GM23338 (cell line): Measurements from ENCODE around the gene NPDC1. TPM values are rescaled to one million over a fixed set of nuclear protein-coding genes. Genes with fewer than 3 reads are reported as not detected.

Experiments used
- ATAC-seq: fragments of 200-7000 bp; cut with Tn5 transposase; 3 replicates; pipeline ENCODE4 v1.9.1; 2020
- DNase-seq: peaks from one replicate; pipeline ENCODE4 v3.0.0-alpha.2; 2015; ENCODE audit warnings: low spot score
- H2AFZ ChIP-seq: fragments of 200-600 bp; sonication (generic); 2 replicates; pipeline ENCODE4 v1.8.0; 2016; ENCODE audit warnings: antibody characterized with exemption, mild to moderate bottlenecking, moderate library complexity
- H3F3A ChIP-seq: fragments of 200-600 bp; sonication (generic); replicated peaks from 2 replicates; pipeline ENCODE4 v1.8.0; 2017; ENCODE audit warnings: antibody characterized with exemption, mixed run types, low read depth
- H3K27ac ChIP-seq: fragments of 200-600 bp; sonication (generic); 2 replicates; pipeline ENCODE4 v1.6.1; 2016; ENCODE audit warnings: low read depth
- H3K27me3 ChIP-seq: fragments of 200-600 bp; sonication (generic); 2 replicates; pipeline ENCODE4 v1.8.0; 2016; ENCODE audit warnings: mild to moderate bottlenecking, mixed run types, moderate library complexity; ENCODE audit not compliant: insufficient read depth
- H3K36me3 ChIP-seq: fragments of 200-600 bp; sonication (generic); 2 replicates; pipeline ENCODE4 v1.8.0; 2016; ENCODE audit warnings: mild to moderate bottlenecking; ENCODE audit not compliant: insufficient read depth
- H3K4me1 ChIP-seq: fragments of 200-600 bp; sonication (generic); 2 replicates; pipeline ENCODE4 v1.8.0; 2016; ENCODE audit warnings: mild to moderate bottlenecking, moderate library complexity; ENCODE audit not compliant: insufficient read depth
- H3K4me2 ChIP-seq: fragments of 200-600 bp; sonication (generic); 2 replicates; pipeline ENCODE4 v1.7.1; 2017; ENCODE audit warnings: mixed run types
- H3K4me3 ChIP-seq: fragments of 200-600 bp; sonication (generic); 2 replicates; pipeline ENCODE4 v1.6.1; 2016; ENCODE audit warnings: mixed run types
- H3K79me2 ChIP-seq: fragments of 200-600 bp; sonication (generic); replicated peaks from 2 replicates; pipeline ENCODE4 v1.8.0; 2017; ENCODE audit warnings: mild to moderate bottlenecking; ENCODE audit not compliant: insufficient read depth
- H3K9me2 ChIP-seq: fragments of 200-600 bp; sonication (generic); 2 replicates; pipeline ENCODE4 v1.8.0; 2017; ENCODE audit not compliant: insufficient read depth
- H4K20me1 ChIP-seq: fragments of 200-600 bp; sonication (generic); replicated peaks from 2 replicates; pipeline ENCODE4 v1.8.0; 2017; ENCODE audit warnings: mild to moderate bottlenecking; ENCODE audit not compliant: insufficient read depth
- H3K27ac Mint-ChIP-seq: 2 replicates; pipeline ENCODE4 v1.8.0; 2020; ENCODE audit warnings: inconsistent platforms, mild to moderate bottlenecking, moderate library complexity, mixed read lengths
- H3K27me3 Mint-ChIP-seq: 3 replicates; pipeline ENCODE4 v1.8.0; 2022; ENCODE audit warnings: low read depth, mild to moderate bottlenecking, moderate library complexity, mixed read lengths, inconsistent platforms; ENCODE audit not compliant: insufficient read depth, poor library complexity
- H3K36me3 Mint-ChIP-seq: 3 replicates; pipeline ENCODE4 v1.8.0; 2021; ENCODE audit warnings: low read depth, mild to moderate bottlenecking, inconsistent platforms, moderate library complexity, mixed read lengths
- H3K4me1 Mint-ChIP-seq: 3 replicates; pipeline ENCODE4 v1.8.0; 2020; ENCODE audit warnings: mild to moderate bottlenecking, inconsistent platforms, mixed read lengths
- H3K4me3 Mint-ChIP-seq: 3 replicates; pipeline ENCODE4 v1.8.0; 2021; ENCODE audit warnings: moderate library complexity, mild to moderate bottlenecking, inconsistent platforms, mixed read lengths
- H3K9me3 Mint-ChIP-seq: 3 replicates; pipeline ENCODE4 v1.8.0; 2020; ENCODE audit warnings: moderate library complexity, mild to moderate bottlenecking, inconsistent platforms, mixed read lengths
- CREB1 ChIP-seq: fragments of 250-450 bp; sonication (Bioruptor Pico); IDR thresholded peaks from 2 replicates; pipeline ENCODE4 v1.5.0; 2020; ENCODE audit warnings: low read depth, mild to moderate bottlenecking, moderate library complexity
- CTCF ChIP-seq, 2 experiments: fragments of 200-600 bp in 1 of 2; sonication (generic) in 1 of 2; conservative IDR thresholded peaks; 2 replicates each; pipeline versions ENCODE4 v1.5.1 to v1.6.1; 2016 to 2017; ENCODE audit warnings: antibody characterized with exemption in 2 of 2, low read depth in 2 of 2, mild to moderate bottlenecking in 2 of 2, moderate library complexity in 1 of 2
- EZH2phosphoT487 ChIP-seq: fragments of 200-600 bp; sonication (generic); IDR thresholded peaks from one replicate; pipeline ENCODE4 v1.8.1; 2018; ENCODE audit warnings: antibody characterized with exemption; ENCODE audit not compliant: unreplicated experiment
- POLR2AphosphoS5 ChIP-seq: IDR thresholded peaks from 2 replicates; pipeline ENCODE4 v1.6.1; 2016; ENCODE audit warnings: antibody characterized with exemption, low read depth
- REST ChIP-seq: IDR thresholded peaks from one replicate; pipeline ENCODE4 v1.6.1; 2018; ENCODE audit warnings: antibody characterized with exemption; ENCODE audit not compliant: unreplicated experiment
- ZNF114 ChIP-seq: fragments of 250-450 bp; sonication (Bioruptor Pico); IDR thresholded peaks from 2 replicates; pipeline ENCODE4 v1.5.0; 2020; ENCODE audit warnings: mild to moderate bottlenecking, moderate library complexity
- ZNF462 ChIP-seq: fragments of 250-450 bp; sonication (Bioruptor Pico); IDR thresholded peaks from 2 replicates; pipeline ENCODE4 v1.5.0; 2020; ENCODE audit warnings: mild to moderate bottlenecking, moderate library complexity
- polyA plus RNA-seq: library from polyadenylated mRNA; unstranded; fragments of >200 nt; fragmentation: Nextera tagmentation; extraction: Ambion mirVana; gene quantifications from 2 replicates; pipeline ENCODE4 v1.2.1, GENCODE V29; 2016
- total RNA-seq: library from RNA; depleted of rRNA; stranded (reverse); fragments of >200 nt; shearing (Covaris generic); gene quantifications from 2 replicates; pipeline ENCODE4 v1.2.3, GENCODE V29; 2014

NPDC1 gene
- total and polyA plus RNA-seq, 2 experiments from 2014 or later = 34.3 to 35.5 TPM

GRCh38 chr9:137050570-137050969 lies 4.6 kb upstream of the NPDC1 start:
- H3K9me3 Mint-ChIP-seq = no peaks in the 10 kb centered on the region
- Histone ChIP-seq H3K27ac (no peak overlapping the region), H3K36me3 (no peaks in the 10 kb centered on the region), H3F3A (0 out of 2 replicates have a peak, but pooled peaks cover 2% of the 10 kb centered on the region), H2AFZ (no peak overlapping the region), H3K9me2 (no peaks in the 10 kb centered on the region), H3K4me2 (no peak overlapping the region), H4K20me1 (no peaks in the 10 kb centered on the region; the same call in 1 of the 2 replicates), H3K79me2 (no peaks in the 10 kb centered on the region), H3K4me3 (no peak overlapping the region), H3K4me1 (no peaks in the 10 kb centered on the region), H3K27me3 (peaks cover 57% of the 10 kb centered on the region)
- peaks cover 4% of the 10 kb centered on the region; the same call in 1 of the 3 replicates for H3K4me1 Mint-ChIP-seq
- H3K27ac Mint-ChIP-seq = no peak overlapping the region
- TF ChIP-seq ZNF114 (CRISPR knock-in tag) (no peak), ZNF462 (CRISPR knock-in tag) (no peak)
- ATAC-seq = no peak
- H3K27me3 Mint-ChIP-seq = peaks cover 54% of the 10 kb centered on the region
- DNase-seq = no peak
- no peak overlapping the region for H3K4me3 Mint-ChIP-seq
- no peaks in the 10 kb centered on the region for H3K36me3 Mint-ChIP-seq

- Mint-ChIP-seq H3K4me1 (peaks cover 6% of the 10 kb centered on the region; the same call in 1 of the 3 replicates), H3K27ac (no peak overlapping the region)
- TF ChIP-seq CTCF (conservative IDR thresholded peaks at IDR 0.05; ENCODE audit: low read depth in 2 of 2) = peak; percentile 48 to 78
- no peak for TF ChIP-seq EZH2phosphoT487
- TF ChIP-seq REST = no peak
- TF ChIP-seq POLR2AphosphoS5 = no peak
- TF ChIP-seq CREB1 = no peak
Observed at GRCh38 chr9:137049544-137050449, 3.8 kb upstream of the NPDC1 start.

More at GRCh38 chr9:137049544-137050449, 3.8 kb upstream of the NPDC1 start:
- H3K27me3 ChIP-seq = peaks cover 58% of the 10 kb centered on the region
- H3K4me3 ChIP-seq = no peak overlapping the region
- ATAC-seq (peak; percentile 25), DNase-seq (peak; percentile 90)
- peak overlapping the region; percentile 16; the same call in 1 of the 3 replicates for H3K4me3 Mint-ChIP-seq
- H3K36me3 ChIP-seq = no peaks in the 10 kb centered on the region
- peaks cover 5% of the 10 kb centered on the region; the same call in 1 of the 2 replicates for H3K4me1 ChIP-seq
- no peak overlapping the region for H3K4me2 ChIP-seq
- no peaks in the 10 kb centered on the region for H3K9me2 ChIP-seq
- peaks cover 56% of the 10 kb centered on the region for H3K27me3 Mint-ChIP-seq
- no peak overlapping the region for H3K27ac ChIP-seq
- H3K79me2 ChIP-seq = 0 out of 2 replicates have a peak, but pooled peaks cover 3% of the 10 kb centered on the region
- no peak overlapping the region for H2AFZ ChIP-seq
- no peaks in the 10 kb centered on the region; the same call in 1 of the 2 replicates for H4K20me1 ChIP-seq
- H3K9me3 Mint-ChIP-seq = no peaks in the 10 kb centered on the region
- H3K36me3 Mint-ChIP-seq = no peaks in the 10 kb centered on the region
- H3F3A ChIP-seq = 0 out of 2 replicates have a peak, but pooled peaks cover 2% of the 10 kb centered on the region
